H1 (cell line): Measurements from ENCODE around the gene BCAR3. TPM values are rescaled to one million over a fixed set of nuclear protein-coding genes. Genes with fewer than 3 reads are reported as not detected.

ENCODE experiments used
- POLR2AphosphoS5 ChIP-seq: IDR thresholded peaks from 2 replicates; pipeline ENCODE4 v1.6.1; 2011; ENCODE audit warnings: low read depth, low read length
- polyA plus RNA-seq, 7 experiments: library from polyadenylated mRNA; depleted of rRNA in 3 of 7; stranded (reverse) in 5 of 7; unstranded in 2 of 7; fragments of >200 nt in 5 of 7; fragments of 200-250 nt in 2 of 7; gene quantifications; 1 replicate in 5 of 7; 2 replicates in 1 of 7; 4 replicates in 1 of 7; pipeline versions ENCODE4 v1.2.1 to v1.2.3, GENCODE V29; 2011 to 2013; ENCODE audit warnings: missing spikeins in 2 of 7, mixed read lengths in 2 of 7
- total RNA-seq: library from RNA; stranded (reverse); fragmentation: NEBNext Ultra II Directional; extraction: Animal tissue kit (Norgen Biotek cat#: 25700); gene quantifications from 2 replicates; pipeline ENCODE4 v1.2.1, GENCODE V29; 2021

Gene BCAR3
- total and polyA plus RNA-seq, 2 of the 8 experiments (the other 6 are each of a cell fraction or from before 2014, with no cell fraction given), result 5.6 to 9.2 TPM

- TF ChIP-seq POLR2AphosphoS5, result no peak
These were observed 140.6 kb downstream of the BCAR3 start (continued) for GRCh38 chr1:93541045-93541444.
